Measurements from ENCODE around the gene C12orf56. TPM values are rescaled to one million over a fixed set of nuclear protein-coding genes. Genes with fewer than 3 reads are reported as not detected.

Gene C12orf56
- total RNA-seq, 1 experiment from 2014 or later = not detected

DNA sequence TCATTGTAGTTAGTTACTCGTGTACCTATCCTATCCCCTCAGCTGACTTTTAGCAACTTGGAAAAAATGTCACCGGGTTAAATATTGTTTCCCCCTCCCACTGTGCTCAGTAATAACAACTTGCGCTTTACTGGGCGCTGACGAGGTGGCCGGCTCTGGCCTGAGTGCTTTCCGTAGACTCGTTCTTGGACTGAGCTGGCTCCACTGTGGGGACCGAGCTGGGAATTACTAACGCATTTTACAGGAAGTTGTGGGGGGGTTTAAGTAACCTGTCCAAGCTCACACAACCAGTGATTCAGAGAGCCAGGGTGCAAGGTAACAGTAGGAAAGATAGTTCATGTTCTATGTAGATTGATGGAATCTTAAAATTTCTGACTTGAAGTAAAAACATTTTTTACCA is 86.0 kb downstream of the C12orf56 start:
- no TSS peak for BruUV-seq (replicated peaks)
- H3K27me3 ChIP-seq (ENCODE audit: insufficient read depth, low read depth) = no peaks in the 10 kb centered on the region
- no peak for TF ChIP-seq EZH2 (IDR thresholded peaks at IDR 0.05; ENCODE audit: low read depth)
- TF ChIP-seq, protein P1, sequence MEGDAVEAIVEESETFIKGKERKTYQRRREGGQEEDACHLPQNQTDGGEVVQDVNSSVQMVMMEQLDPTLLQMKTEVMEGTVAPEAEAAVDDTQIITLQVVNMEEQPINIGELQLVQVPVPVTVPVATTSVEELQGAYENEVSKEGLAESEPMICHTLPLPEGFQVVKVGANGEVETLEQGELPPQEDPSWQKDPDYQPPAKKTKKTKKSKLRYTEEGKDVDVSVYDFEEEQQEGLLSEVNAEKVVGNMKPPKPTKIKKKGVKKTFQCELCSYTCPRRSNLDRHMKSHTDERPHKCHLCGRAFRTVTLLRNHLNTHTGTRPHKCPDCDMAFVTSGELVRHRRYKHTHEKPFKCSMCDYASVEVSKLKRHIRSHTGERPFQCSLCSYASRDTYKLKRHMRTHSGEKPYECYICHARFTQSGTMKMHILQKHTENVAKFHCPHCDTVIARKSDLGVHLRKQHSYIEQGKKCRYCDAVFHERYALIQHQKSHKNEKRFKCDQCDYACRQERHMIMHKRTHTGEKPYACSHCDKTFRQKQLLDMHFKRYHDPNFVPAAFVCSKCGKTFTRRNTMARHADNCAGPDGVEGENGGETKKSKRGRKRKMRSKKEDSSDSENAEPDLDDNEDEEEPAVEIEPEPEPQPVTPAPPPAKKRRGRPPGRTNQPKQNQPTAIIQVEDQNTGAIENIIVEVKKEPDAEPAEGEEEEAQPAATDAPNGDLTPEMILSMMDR (conservative IDR thresholded peaks at IDR 0.05) = no peak
- no peaks in the 10 kb centered on the region for H3K4me1 ChIP-seq (replicated peaks; ENCODE audit: insufficient read depth)
- no peak overlapping the region for H3K4me2 ChIP-seq
- no peaks in the 10 kb centered on the region for H3K79me2 ChIP-seq (ENCODE audit: low read depth)
- no peaks in the 10 kb centered on the region for H4K20me1 ChIP-seq (ENCODE audit: insufficient read depth)
- no peak for DNase-seq
- intact Hi-C loops (cut with micrococcal nuclease; ENCODE audit: unreplicated experiment) = no loop called here
- no peaks in the 10 kb centered on the region for H3K36me3 ChIP-seq (ENCODE audit: low read depth)
- H3K9me3 ChIP-seq (ENCODE audit: insufficient read depth, low read depth) = no peaks in the 10 kb centered on the region
- no peak overlapping the region for H3K27ac ChIP-seq
- H2AFZ ChIP-seq = no peak overlapping the region
- CTCF ChIA-PET = no interaction called here
- H3F3A ChIP-seq (ENCODE audit: insufficient read depth, low read depth) = no peaks in the 10 kb centered on the region
- POLR2A ChIA-PET (ENCODE audit: unreplicated experiment) = no interaction called here
- H3K9me2 ChIP-seq (ENCODE audit: insufficient read depth) = no peaks in the 10 kb centered on the region; the same call in 1 of the 2 replicates
- H3K4me3 ChIP-seq = no peak overlapping the region

DNA sequence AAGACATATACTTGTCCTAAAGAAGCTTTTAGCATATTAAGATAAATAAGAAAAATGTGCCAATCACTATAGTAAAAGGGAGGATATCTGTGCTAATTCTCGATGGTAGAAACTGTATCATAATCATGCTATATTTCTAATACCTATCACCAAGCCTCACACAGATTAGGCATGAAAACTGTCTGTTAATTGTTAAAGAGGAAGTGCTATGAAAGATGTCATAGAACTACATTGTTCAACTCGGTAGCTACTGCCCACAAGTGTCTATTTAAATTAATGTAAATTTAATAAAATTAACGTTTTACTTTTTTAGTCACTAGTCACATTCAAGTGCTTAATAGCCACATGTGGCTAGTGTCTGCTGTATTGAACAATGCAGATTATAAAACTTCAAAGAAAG is 90.9 kb downstream of the C12orf56 start:
- ChIA-PET CTCF (no interaction called here), POLR2A (ENCODE audit: unreplicated experiment) (no interaction called here)
- H3K27ac ChIP-seq = no peak overlapping the region
- H3K9me3 ChIP-seq (ENCODE audit: insufficient read depth, low read depth) = no peaks in the 10 kb centered on the region
- H3K4me1 ChIP-seq (replicated peaks; ENCODE audit: insufficient read depth) = no peaks in the 10 kb centered on the region
- no peaks in the 10 kb centered on the region for H3K36me3 ChIP-seq (ENCODE audit: low read depth)
- H3K9me2 ChIP-seq (ENCODE audit: insufficient read depth) = no peaks in the 10 kb centered on the region; the same call in 1 of the 2 replicates
- TF ChIP-seq, protein P1 (conservative IDR thresholded peaks at IDR 0.05) = no peak
- TF ChIP-seq EZH2 (IDR thresholded peaks at IDR 0.05; ENCODE audit: low read depth) = no peak
- no peak for DNase-seq
- H3K4me2 ChIP-seq = no peak overlapping the region
- H3K79me2 ChIP-seq (ENCODE audit: low read depth) = no peaks in the 10 kb centered on the region
- no peak overlapping the region for H3K4me3 ChIP-seq
- no peak overlapping the region for H2AFZ ChIP-seq
- intact Hi-C loops (cut with micrococcal nuclease; ENCODE audit: unreplicated experiment) = no loop called here
- no peaks in the 10 kb centered on the region for H4K20me1 ChIP-seq (ENCODE audit: insufficient read depth)
- H3K27me3 ChIP-seq (ENCODE audit: insufficient read depth, low read depth) = no peaks in the 10 kb centered on the region
- no TSS peak for BruUV-seq (replicated peaks)
- no peaks in the 10 kb centered on the region for H3F3A ChIP-seq (ENCODE audit: insufficient read depth, low read depth)

DNA sequence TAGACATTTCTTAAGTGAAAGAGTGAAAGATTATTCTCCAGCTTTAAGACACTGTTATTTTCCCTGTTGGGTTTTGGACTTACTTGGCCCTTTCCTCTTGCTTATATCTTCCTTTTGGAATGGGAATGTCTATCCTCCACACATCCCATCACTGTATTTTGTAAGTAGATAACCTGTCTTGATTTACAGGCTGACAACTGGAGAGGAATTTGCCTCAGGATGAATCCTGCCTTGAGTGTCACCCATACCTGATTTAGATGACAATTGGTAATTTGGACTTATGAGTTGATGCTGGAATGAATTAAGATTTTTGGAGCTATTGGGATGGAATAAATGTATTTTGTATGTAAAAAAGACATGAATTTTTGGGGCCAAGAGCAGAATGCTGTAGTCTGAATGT is 94.3 kb downstream of the C12orf56 start:
- no peaks in the 10 kb centered on the region for H3K9me3 ChIP-seq (ENCODE audit: insufficient read depth, low read depth)
- H3K4me2 ChIP-seq = no peak overlapping the region
- no peaks in the 10 kb centered on the region for H3K4me1 ChIP-seq (replicated peaks; ENCODE audit: insufficient read depth)
- no peak for DNase-seq
- no peak overlapping the region for H2AFZ ChIP-seq
- H3K36me3 ChIP-seq (ENCODE audit: low read depth) = no peaks in the 10 kb centered on the region
- ChIA-PET CTCF (no interaction called here), POLR2A (ENCODE audit: unreplicated experiment) (no interaction called here)
- TF ChIP-seq EZH2 (IDR thresholded peaks at IDR 0.05; ENCODE audit: low read depth) = no peak
- TF ChIP-seq, protein P1 (conservative IDR thresholded peaks at IDR 0.05) = no peak
- intact Hi-C loops (cut with micrococcal nuclease; ENCODE audit: unreplicated experiment) = no loop called here
- no peaks in the 10 kb centered on the region for H4K20me1 ChIP-seq (ENCODE audit: insufficient read depth)
- H3K27ac ChIP-seq = no peak overlapping the region
- H3K4me3 ChIP-seq = no peak overlapping the region
- no peaks in the 10 kb centered on the region; the same call in 1 of the 2 replicates for H3K9me2 ChIP-seq (ENCODE audit: insufficient read depth)
- H3K27me3 ChIP-seq (ENCODE audit: insufficient read depth, low read depth) = no peaks in the 10 kb centered on the region
- H3K79me2 ChIP-seq (ENCODE audit: low read depth) = no peaks in the 10 kb centered on the region
- no peaks in the 10 kb centered on the region for H3F3A ChIP-seq (ENCODE audit: insufficient read depth, low read depth)
- no TSS peak for BruUV-seq (replicated peaks)
